ENCODE data around the gene ALG14.

DNA sequence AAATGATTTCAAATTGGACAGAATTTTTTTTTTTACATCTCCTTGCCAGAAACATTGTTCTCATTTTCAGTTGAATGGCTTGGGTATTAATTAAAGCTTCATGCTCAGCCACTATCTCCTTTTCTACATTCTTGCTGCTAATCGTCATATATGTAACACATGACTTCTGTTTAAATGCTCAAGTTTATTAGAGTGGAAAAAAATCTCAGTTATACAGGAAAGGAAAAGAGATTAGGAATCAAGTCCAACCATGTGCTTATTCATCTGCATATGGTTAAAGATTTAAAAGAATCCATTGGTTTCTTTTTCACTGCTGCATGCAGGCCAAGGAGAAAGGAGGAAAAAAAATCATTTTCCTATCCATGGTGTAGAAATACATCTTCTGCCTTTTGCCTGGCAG is 98.5 kb downstream of the ALG14 start:
- TF ChIP-seq, protein P1, sequence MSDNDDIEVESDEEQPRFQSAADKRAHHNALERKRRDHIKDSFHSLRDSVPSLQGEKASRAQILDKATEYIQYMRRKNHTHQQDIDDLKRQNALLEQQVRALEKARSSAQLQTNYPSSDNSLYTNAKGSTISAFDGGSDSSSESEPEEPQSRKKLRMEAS (IDR thresholded peaks at IDR 0.05; ENCODE audit: low read depth, low read length) = no peak
- no peak for TF ChIP-seq CREM (IDR thresholded peaks at IDR 0.05; ENCODE audit: low read depth)
- TF ChIP-seq TAF1 (IDR thresholded peaks at IDR 0.05; ENCODE audit: borderline replicate concordance, low read depth, low read length) = no peak
- no peak for TF ChIP-seq ELK1 (IDR thresholded peaks at IDR 0.05; ENCODE audit: low read depth, low read length)
- no peak for TF ChIP-seq KDM1A (IDR thresholded peaks at IDR 0.05; ENCODE audit: borderline replicate concordance)
- no peak for TF ChIP-seq FOXK2 (IDR thresholded peaks at IDR 0.05)
- no peak for TF ChIP-seq BCL3 (IDR thresholded peaks at IDR 0.05; ENCODE audit: borderline replicate concordance, insufficient read depth, low read depth, low read length, poor library complexity, severe bottlenecking)
